ENCODE data around the gene MYH6.
"Not testable (repeated sequence)": the region's sequence is repeated elsewhere in the genome, so short reads cannot be mapped to it uniquely, and the experiment has no call there.

MYH6 gene

DNA sequence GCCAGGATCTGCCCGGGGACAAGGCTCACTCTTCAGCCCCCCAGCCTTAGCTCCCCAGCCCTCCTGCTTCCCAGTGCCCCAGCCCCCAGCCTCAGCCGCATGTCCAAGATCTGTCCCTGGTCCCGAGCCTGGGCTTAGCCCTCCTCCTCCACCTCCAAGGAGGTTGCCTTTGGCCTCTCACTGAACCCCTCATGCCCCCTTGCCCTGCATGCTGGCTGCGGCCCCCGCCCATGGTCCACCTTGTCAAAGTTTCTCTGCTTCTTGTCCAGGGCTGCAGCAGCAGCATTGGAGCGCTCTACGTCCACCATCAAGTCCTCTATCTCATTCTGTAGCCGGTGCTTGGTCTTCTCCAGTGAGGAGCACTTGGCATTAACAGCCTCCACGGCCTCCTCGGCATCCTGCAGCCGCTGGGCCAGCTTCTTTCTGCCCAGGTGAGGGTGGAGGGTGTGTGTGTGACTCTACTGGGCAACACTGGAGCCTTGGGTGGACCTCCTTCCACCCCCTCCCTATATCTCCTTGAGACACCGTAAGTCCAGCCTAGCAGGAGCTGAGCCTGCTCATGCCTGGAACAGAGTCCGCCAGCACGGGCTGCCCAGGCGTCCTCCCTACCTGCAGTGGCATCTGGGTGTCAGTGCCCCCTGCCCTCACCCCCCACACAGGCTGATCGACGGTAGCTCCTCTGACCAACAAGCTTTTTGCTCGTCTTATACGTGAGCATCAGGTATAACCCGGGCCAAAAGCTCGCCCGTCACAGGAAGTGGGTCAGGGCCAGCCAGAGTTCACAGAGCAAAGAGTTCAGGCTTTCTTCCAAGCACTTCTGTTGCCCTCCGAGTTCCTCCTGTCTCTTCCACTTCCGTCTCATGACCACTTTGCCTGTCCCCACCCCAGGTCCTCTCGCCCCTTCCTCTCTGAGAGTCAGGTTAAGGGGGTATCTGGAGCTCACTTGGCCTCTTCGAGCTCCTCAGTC, 19.9 kb downstream of the MYH6 start:
- no peak for DNase-seq (ENCODE audit: low read depth in 1 of 2, low spot score in 1 of 2)
- no peaks in the 10 kb centered on the region for H3K27me3 ChIP-seq (ENCODE audit: insufficient read depth, poor library complexity, severe bottlenecking)
- TF ChIP-seq GABPA (IDR thresholded peaks at IDR 0.05; ENCODE audit: low read depth): no peak
- TF ChIP-seq, protein P1, sequence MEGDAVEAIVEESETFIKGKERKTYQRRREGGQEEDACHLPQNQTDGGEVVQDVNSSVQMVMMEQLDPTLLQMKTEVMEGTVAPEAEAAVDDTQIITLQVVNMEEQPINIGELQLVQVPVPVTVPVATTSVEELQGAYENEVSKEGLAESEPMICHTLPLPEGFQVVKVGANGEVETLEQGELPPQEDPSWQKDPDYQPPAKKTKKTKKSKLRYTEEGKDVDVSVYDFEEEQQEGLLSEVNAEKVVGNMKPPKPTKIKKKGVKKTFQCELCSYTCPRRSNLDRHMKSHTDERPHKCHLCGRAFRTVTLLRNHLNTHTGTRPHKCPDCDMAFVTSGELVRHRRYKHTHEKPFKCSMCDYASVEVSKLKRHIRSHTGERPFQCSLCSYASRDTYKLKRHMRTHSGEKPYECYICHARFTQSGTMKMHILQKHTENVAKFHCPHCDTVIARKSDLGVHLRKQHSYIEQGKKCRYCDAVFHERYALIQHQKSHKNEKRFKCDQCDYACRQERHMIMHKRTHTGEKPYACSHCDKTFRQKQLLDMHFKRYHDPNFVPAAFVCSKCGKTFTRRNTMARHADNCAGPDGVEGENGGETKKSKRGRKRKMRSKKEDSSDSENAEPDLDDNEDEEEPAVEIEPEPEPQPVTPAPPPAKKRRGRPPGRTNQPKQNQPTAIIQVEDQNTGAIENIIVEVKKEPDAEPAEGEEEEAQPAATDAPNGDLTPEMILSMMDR (IDR thresholded peaks at IDR 0.05; ENCODE audit: insufficient read depth, low read length): no peak
- no peak for TF ChIP-seq REST (IDR thresholded peaks at IDR 0.05; ENCODE audit: insufficient replicate concordance, low read depth)
- TF ChIP-seq SPI1 (IDR thresholded peaks at IDR 0.05; ENCODE audit: borderline replicate concordance, low read depth): no peak
- no peak for TF ChIP-seq POLR2AphosphoS5 (IDR thresholded peaks at IDR 0.05; ENCODE audit: low read depth)
- no peak overlapping the region for H3K4me3 ChIP-seq (replicated peaks; ENCODE audit: insufficient read depth, low read length)
- no peak overlapping the region for H3K27ac ChIP-seq (replicated peaks)

DNA sequence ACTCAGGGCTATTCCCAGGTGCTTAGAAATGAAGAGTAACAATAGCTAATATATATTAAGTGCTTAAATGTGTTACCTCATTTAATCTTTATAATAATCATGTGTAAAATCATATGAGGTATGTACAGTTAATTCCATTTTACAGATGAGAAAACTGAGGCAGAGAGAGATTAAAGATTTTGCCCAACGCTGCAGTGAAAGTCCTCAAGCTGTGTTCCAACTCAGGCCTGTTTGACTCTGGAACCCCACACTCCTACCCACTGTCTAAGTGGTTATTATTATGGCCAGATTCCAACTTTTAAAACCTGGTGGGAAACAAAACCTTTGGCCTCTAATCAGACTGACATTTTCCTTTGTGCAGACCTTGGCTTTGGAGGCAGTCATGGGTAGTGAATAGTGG, 21.1 kb downstream of the MYH6 start:
- Histone ChIP-seq H3K27me3 (ENCODE audit: insufficient read depth, poor library complexity, severe bottlenecking) (no peaks in the 10 kb centered on the region), H3K27ac (replicated peaks) (no peak overlapping the region), H3K4me3 (replicated peaks; ENCODE audit: insufficient read depth, low read length) (no peak overlapping the region)
- no peak for DNase-seq (ENCODE audit: low read depth in 1 of 2, low spot score in 1 of 2)
- TF ChIP-seq, protein P1 (IDR thresholded peaks at IDR 0.05; ENCODE audit: insufficient read depth, low read length): no peak
- TF ChIP-seq GABPA (IDR thresholded peaks at IDR 0.05; ENCODE audit: low read depth) (no peak), REST (IDR thresholded peaks at IDR 0.05; ENCODE audit: insufficient replicate concordance, low read depth) (no peak), SPI1 (IDR thresholded peaks at IDR 0.05; ENCODE audit: borderline replicate concordance, low read depth) (no peak), POLR2AphosphoS5 (IDR thresholded peaks at IDR 0.05; ENCODE audit: low read depth) (no peak)

DNA sequence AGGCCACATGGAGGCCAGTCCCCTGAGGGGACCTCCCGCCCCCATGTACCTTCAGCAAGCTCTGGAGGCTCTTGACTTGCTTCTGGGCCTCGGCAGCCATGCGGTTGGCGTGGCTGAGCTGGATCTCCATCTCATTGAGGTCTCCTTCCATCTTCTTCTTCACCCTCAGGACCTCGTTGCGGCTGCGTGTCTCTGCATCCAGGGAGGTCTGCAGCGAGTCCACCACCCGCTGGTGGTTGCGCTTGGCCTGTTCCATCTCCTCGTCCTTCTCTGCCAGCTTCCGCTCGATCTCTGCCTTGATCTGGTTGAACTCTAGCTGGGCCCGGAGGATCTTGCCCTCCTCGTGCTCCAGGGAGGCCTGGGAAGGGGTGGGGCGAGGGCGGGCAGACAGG, 21.8 kb downstream of the MYH6 start:
- not testable (repeated sequence) for DNase-seq (ENCODE audit: low read depth in 1 of 2, low spot score in 1 of 2); H3K4me3 ChIP-seq (replicated peaks; ENCODE audit: insufficient read depth, low read length); H3K27ac ChIP-seq (replicated peaks); H3K27me3 ChIP-seq (ENCODE audit: insufficient read depth, poor library complexity, severe bottlenecking)

DNA sequence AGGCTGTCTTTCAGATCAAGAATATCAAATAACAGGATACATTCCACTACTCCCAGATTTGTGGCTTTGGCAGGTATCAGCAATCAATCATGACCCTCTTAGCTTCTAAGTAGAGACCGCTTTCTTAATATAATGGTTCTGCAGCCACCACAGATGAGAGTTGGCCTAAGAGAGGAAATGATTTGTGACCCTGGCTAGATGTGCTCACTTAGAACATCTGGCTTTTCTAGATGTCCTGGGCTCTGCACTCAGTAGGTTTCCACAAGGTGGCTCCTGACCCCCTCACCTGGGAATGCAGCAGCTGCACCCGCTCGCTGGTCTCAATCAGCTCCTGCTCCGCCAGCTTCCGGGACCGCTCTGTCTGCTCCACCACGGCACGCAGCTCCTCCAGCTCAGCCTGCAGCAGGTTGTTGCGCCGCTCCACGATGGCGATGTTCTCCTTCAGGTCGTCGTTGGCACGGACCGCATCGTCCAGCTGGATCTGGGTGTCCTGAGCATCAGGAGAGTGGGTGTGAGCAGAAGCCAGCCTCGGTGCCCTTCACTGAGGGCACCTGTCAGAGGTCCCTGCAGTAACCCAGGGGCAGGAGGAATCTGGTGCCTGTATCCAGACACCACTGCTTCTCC, 22.3 kb downstream of the MYH6 start:
- no peak for DNase-seq (ENCODE audit: low read depth in 1 of 2, low spot score in 1 of 2)
- H3K27me3 ChIP-seq (ENCODE audit: insufficient read depth, poor library complexity, severe bottlenecking): no peaks in the 10 kb centered on the region

More for the DNA sequence above, 22.3 kb downstream of the MYH6 start:
- TF ChIP-seq, protein P1 (IDR thresholded peaks at IDR 0.05; ENCODE audit: insufficient read depth, low read length): no peak
- TF ChIP-seq REST (IDR thresholded peaks at IDR 0.05; ENCODE audit: insufficient replicate concordance, low read depth) (no peak), GABPA (IDR thresholded peaks at IDR 0.05; ENCODE audit: low read depth) (no peak), SPI1 (IDR thresholded peaks at IDR 0.05; ENCODE audit: borderline replicate concordance, low read depth) (no peak), POLR2AphosphoS5 (IDR thresholded peaks at IDR 0.05; ENCODE audit: low read depth) (no peak)
- H3K4me3 ChIP-seq (replicated peaks; ENCODE audit: insufficient read depth, low read length): no peak overlapping the region
- no peak overlapping the region for H3K27ac ChIP-seq (replicated peaks)

Data from HL-60 (cell line).